Neural cell (in vitro differentiated cells): Measurements from ENCODE around the gene LGR4. TPM values are rescaled to one million over a fixed set of nuclear protein-coding genes. Genes with fewer than 3 reads are reported as not detected.

ENCODE experiments used
- H2AFZ ChIP-seq: fragments of 200-600, 300-800 bp; sonication (generic), shearing (Covaris generic); 2 replicates; pipeline ENCODE4 v1.6.0; 2014; ENCODE audit warnings: low read depth, mild to moderate bottlenecking, antibody characterized with exemption, low read length, moderate library complexity
- H3F3A ChIP-seq: fragments of 200-600 bp; shearing (Covaris generic); 2 replicates; pipeline ENCODE4 v1.6.1; 2016; ENCODE audit warnings: mild to moderate bottlenecking, moderate library complexity, mixed read lengths, antibody characterized with exemption, low read length; ENCODE audit not compliant: insufficient read depth, poor library complexity, severe bottlenecking
- H3K27ac ChIP-seq: fragments of 200-600, 300-800 bp; sonication (generic), shearing (Covaris generic); 2 replicates; pipeline ENCODE4 v1.5.1; 2014; ENCODE audit warnings: mild to moderate bottlenecking, low read length, moderate library complexity
- H3K27me3 ChIP-seq: fragments of 300-800, 200-600 bp; sonication (generic), shearing (Covaris generic); 2 replicates; pipeline ENCODE4 v1.6.0; 2014; ENCODE audit warnings: mild to moderate bottlenecking, low read depth, low read length, moderate library complexity; ENCODE audit not compliant: insufficient read depth
- H3K36me3 ChIP-seq: fragments of 300-800, 200-600 bp; sonication (generic), shearing (Covaris generic); 2 replicates; pipeline ENCODE4 v1.5.1; 2014; ENCODE audit warnings: mild to moderate bottlenecking, antibody characterized with exemption, low read length, moderate library complexity; ENCODE audit not compliant: insufficient read depth
- H3K4me2 ChIP-seq: fragments of 300-800, 200-600 bp; sonication (generic), shearing (Covaris generic); 2 replicates; pipeline ENCODE4 v1.6.0; 2014; ENCODE audit warnings: mild to moderate bottlenecking, low read length
- H3K4me3 ChIP-seq: fragments of 300-800, 200-600 bp; sonication (generic), shearing (Covaris generic); 2 replicates; pipeline ENCODE4 v1.5.1; 2014; ENCODE audit warnings: mild to moderate bottlenecking, low read length, moderate library complexity
- H3K79me2 ChIP-seq: fragments of 200-600 bp; shearing (Covaris generic); replicated peaks from 2 replicates; pipeline ENCODE4 v1.6.0; 2014; ENCODE audit warnings: mild to moderate bottlenecking, low read length, moderate library complexity; ENCODE audit not compliant: insufficient read depth
- H3K9ac ChIP-seq: fragments of 300-800, 200-600 bp; sonication (generic), shearing (Covaris generic); 2 replicates; pipeline ENCODE4 v1.6.1; 2016; ENCODE audit warnings: mild to moderate bottlenecking, low read length, mixed read lengths
- H3K9me2 ChIP-seq: fragments of 200-600 bp; shearing (Covaris generic); 2 replicates; pipeline ENCODE4 v1.6.1; 2016; ENCODE audit warnings: mild to moderate bottlenecking, low read length, mixed read lengths; ENCODE audit not compliant: insufficient read depth
- H3K9me3 ChIP-seq: fragments of 200-600, 300-800 bp; sonication (generic), shearing (Covaris generic); 2 replicates; pipeline ENCODE4 v1.6.1; 2016; ENCODE audit warnings: mild to moderate bottlenecking, mixed run types, low read length, moderate library complexity, mixed read lengths
- H4K20me1 ChIP-seq: fragments of 200-600 bp; shearing (Covaris generic); 2 replicates; pipeline ENCODE4 v1.6.1; 2016; ENCODE audit warnings: mild to moderate bottlenecking, mixed run types; ENCODE audit not compliant: insufficient read depth
- CTCF ChIP-seq: fragments of 450-650 bp; IDR thresholded peaks from 2 replicates; pipeline ENCODE4 v1.5.1; 2014; ENCODE audit warnings: antibody characterized with exemption, mild to moderate bottlenecking, moderate library complexity; ENCODE audit not compliant: poor library complexity, severe bottlenecking
- EP300 ChIP-seq: fragments of 450-650 bp; conservative IDR thresholded peaks from 2 replicates; pipeline ENCODE4 v1.6.1; 2014; ENCODE audit warnings: antibody characterized with exemption, mild to moderate bottlenecking, moderate library complexity; ENCODE audit not compliant: poor library complexity, severe bottlenecking
- EZH2 ChIP-seq: fragments of 200-600, 300-800 bp; shearing (Covaris generic), sonication (generic); IDR thresholded peaks from 2 replicates; pipeline ENCODE4 v1.6.1; 2014; ENCODE audit warnings: antibody characterized with exemption, low read length, borderline replicate concordance, mild to moderate bottlenecking; ENCODE audit not compliant: insufficient read depth, poor library complexity, severe bottlenecking
- MXI1 ChIP-seq: fragments of 450-650 bp; conservative IDR thresholded peaks from 2 replicates; pipeline ENCODE4 v1.6.1; 2014; ENCODE audit warnings: antibody characterized with exemption, mild to moderate bottlenecking; ENCODE audit not compliant: poor library complexity, severe bottlenecking
- POLR2AphosphoS5 ChIP-seq: IDR thresholded peaks from 2 replicates; pipeline ENCODE4 v1.6.1; 2012
- RAD21 ChIP-seq: fragments of 450-650 bp; conservative IDR thresholded peaks from 2 replicates; pipeline ENCODE4 v1.6.1; 2014; ENCODE audit warnings: antibody characterized with exemption, mild to moderate bottlenecking, moderate library complexity
- REST ChIP-seq: IDR thresholded peaks from 2 replicates; pipeline ENCODE4 v1.6.1; 2012; ENCODE audit warnings: borderline replicate concordance
- SMC3 ChIP-seq: fragments of 450-650 bp; conservative IDR thresholded peaks from 2 replicates; pipeline ENCODE4 v1.6.1; 2014; ENCODE audit warnings: antibody characterized with exemption, mild to moderate bottlenecking, moderate library complexity; ENCODE audit not compliant: poor library complexity
- TAF1 ChIP-seq: IDR thresholded peaks from 2 replicates; pipeline ENCODE4 v1.6.1; 2012; ENCODE audit warnings: low read depth
- polyA plus RNA-seq: library from polyadenylated mRNA; depleted of rRNA; stranded (reverse); fragments of >200 nt; gene quantifications from 2 replicates; pipeline ENCODE4 v1.2.3, GENCODE V29; 2014

Gene LGR4
- polyA plus RNA-seq, 1 donor from 2014 or later, result 11.2 TPM

GRCh38 chr11:27392278-27393114 is 80.1 kb downstream of the LGR4 start:
- no peaks in the 10 kb centered on the region for H3K9me2 ChIP-seq
- H3K27ac ChIP-seq, result no peak overlapping the region
- no peaks in the 10 kb centered on the region for H4K20me1 ChIP-seq
- H3K9ac ChIP-seq, result no peak overlapping the region
- no peaks in the 10 kb centered on the region for H3K9me3 ChIP-seq
- H3K36me3 ChIP-seq, result no peaks in the 10 kb centered on the region
- no peaks in the 10 kb centered on the region for H3K27me3 ChIP-seq
- TF ChIP-seq RAD21 (no peak), SMC3 (no peak), REST (no peak), TAF1 (no peak), EZH2 (no peak), EP300 (no peak)
- H2AFZ ChIP-seq, result no peak overlapping the region
- H3K79me2 ChIP-seq, result no peaks in the 10 kb centered on the region
- no peak overlapping the region for H3K4me2 ChIP-seq
- no peak overlapping the region for H3K4me3 ChIP-seq
- no peaks in the 10 kb centered on the region for H3F3A ChIP-seq

- no peak overlapping the region for H3K4me3 ChIP-seq
- no peaks in the 10 kb centered on the region for H4K20me1 ChIP-seq
- H3F3A ChIP-seq, result no peaks in the 10 kb centered on the region
- TF ChIP-seq MXI1 (no peak), EZH2 (no peak), EP300 (no peak), POLR2AphosphoS5 (no peak), REST (no peak), TAF1 (no peak), RAD21 (no peak), SMC3 (no peak), CTCF (no peak)
- no peaks in the 10 kb centered on the region for H3K79me2 ChIP-seq
- H3K9me2 ChIP-seq, result no peaks in the 10 kb centered on the region
- H3K27me3 ChIP-seq, result no peaks in the 10 kb centered on the region
- no peak overlapping the region for H2AFZ ChIP-seq
- H3K4me2 ChIP-seq, result no peak overlapping the region
- no peaks in the 10 kb centered on the region for H3K9me3 ChIP-seq
- no peaks in the 10 kb centered on the region for H3K36me3 ChIP-seq
- H3K27ac ChIP-seq, result no peak overlapping the region
- H3K9ac ChIP-seq, result no peak overlapping the region
These were observed 81.1 kb downstream of the LGR4 start for GRCh38 chr11:27391331-27392015.
